NCI-H2227 (cell line): Measurements from ENCODE around the gene NME1.

ENCODE experiments used
- DNase-seq: peaks from one replicate; lab custom pipeline; 2025; ENCODE audit not compliant: unreplicated experiment; lab: John Stamatoyannopoulos, UW

NME1 gene

GRCh38 chr17:51189162-51189561 lies 35.8 kb downstream of the NME1 start:
- no peak for DNase-seq

- no peak for DNase-seq
These were observed 36.3 kb downstream of the NME1 start for GRCh38 chr17:51189628-51190027.

GRCh38 chr17:51191895-51192294 lies 38.5 kb downstream of the NME1 start:
- DNase-seq, result no peak

GRCh38 chr17:51197754-51198153 lies 44.4 kb downstream of the NME1 start:
- no peak for DNase-seq

GRCh38 chr17:51200295-51200694 lies 46.9 kb downstream of the NME1 start:
- no peak for DNase-seq

GRCh38 chr17:51200846-51201245 lies 47.5 kb downstream of the NME1 start:
- DNase-seq, result no peak

GRCh38 chr17:51203838-51204237 lies 50.5 kb downstream of the NME1 start:
- no peak for DNase-seq
